T follicular helper cell (primary cell): Measurements from ENCODE around the gene ALDOC.

Experiments
- DNase-seq: peaks from one replicate; pipeline ENCODE4 v3.0.0-alpha.2; 2020; ENCODE audit warnings: low read depth

Gene ALDOC

DNA sequence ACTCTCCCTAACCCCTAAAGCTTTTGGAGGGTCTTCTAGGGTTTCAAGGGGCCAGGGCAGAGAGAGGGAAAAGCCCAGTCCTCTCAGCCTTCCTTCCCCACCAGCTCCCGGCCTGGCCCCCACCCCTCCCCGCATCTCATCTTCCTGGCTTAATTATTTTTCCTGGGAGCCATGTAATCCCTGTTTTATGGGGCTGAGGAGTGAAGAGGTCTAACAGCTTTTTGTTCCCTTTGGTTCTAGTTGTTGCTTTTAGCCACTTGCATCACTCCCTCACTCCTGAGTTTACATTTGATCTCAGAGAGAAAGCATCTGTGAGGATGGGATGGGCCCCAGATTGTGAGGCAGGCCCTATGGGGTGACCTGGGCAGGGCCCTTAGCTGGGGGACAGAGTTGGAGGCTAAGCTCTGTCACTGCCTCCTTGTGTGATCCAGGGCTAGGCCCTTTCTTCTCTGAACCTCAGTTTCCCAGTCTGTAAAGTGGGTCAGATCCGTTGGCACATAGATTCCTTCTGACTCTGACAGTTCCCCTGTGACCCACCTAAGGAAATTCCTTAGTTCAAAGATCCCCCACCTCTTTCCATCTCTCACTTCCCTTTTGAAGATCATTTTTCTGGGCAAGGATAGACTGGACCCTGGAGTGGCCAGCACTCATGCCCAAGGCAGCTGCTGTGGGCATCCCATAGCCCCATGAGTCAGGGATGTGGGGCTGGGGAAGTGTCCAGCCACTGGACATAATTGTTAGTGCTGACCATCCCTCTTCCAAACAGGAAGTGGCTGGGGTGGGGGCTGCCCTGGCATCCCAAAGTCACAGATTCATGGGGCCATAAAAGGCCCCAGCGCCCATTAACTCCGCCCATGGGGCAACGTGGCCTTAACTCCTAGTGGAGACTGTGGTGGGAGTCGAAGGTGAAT lies 44.4 kb downstream of the ALDOC start:
- DNase-seq, result no peak

DNA sequence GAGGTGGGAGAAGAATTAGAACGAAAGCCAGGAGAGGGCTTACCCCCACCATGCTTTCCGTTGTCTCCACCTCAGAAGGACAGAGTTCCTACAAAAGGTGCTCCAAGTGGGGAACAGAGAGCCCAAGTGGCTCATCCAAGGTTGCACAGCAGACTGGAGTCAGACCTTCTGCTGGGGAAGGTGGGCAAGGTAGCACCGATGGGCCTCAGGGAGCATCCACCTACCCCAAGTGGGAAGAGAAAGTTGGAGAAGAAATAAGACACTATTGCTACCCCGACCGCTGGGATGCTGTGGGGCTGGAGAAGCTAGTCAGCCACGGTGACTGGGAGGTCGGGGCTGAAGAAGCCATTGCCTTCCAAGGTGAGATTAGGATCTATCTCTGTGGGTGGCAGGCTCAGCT lies 45.8 kb downstream of the ALDOC start:
- no peak for DNase-seq

DNA sequence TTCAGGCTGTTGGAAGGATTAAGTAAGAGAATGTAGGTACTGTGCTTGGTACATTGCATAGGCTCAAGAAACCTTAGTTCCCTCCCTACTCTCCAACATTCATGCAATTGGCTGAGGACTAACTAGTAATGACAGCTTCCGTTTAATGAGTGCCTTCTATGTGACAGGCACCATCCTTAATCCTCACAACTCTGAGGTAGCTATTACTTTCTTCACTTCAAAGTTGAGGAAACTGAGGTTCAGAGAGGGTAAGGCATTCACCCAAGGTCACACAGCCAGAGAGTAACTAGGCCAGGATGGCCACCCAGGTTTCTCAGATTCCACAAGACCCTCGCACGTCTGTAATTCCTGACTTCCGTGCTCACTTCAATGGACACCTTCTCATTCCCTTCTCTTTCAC lies 46.4 kb downstream of the ALDOC start:
- DNase-seq, result no peak

DNA sequence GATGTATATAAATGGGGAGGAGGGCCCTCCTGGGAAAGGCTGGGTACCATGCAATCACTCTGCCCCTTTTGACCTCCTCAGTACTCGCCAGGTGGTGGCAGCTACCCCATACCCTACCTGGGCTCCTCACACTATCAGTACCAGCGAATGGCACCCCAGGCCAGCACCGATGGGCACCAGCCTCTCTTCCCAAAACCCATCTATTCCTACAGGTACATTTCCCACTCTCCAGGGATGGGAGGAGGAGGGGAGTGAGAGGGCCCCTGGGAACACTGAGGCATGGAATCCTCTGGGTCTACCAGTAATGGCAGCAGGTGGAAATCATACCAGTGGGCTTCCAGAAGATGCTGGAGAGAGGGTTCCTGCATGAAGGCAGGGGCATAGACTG lies 47.7 kb downstream of the ALDOC start:
- no peak for DNase-seq

DNA sequence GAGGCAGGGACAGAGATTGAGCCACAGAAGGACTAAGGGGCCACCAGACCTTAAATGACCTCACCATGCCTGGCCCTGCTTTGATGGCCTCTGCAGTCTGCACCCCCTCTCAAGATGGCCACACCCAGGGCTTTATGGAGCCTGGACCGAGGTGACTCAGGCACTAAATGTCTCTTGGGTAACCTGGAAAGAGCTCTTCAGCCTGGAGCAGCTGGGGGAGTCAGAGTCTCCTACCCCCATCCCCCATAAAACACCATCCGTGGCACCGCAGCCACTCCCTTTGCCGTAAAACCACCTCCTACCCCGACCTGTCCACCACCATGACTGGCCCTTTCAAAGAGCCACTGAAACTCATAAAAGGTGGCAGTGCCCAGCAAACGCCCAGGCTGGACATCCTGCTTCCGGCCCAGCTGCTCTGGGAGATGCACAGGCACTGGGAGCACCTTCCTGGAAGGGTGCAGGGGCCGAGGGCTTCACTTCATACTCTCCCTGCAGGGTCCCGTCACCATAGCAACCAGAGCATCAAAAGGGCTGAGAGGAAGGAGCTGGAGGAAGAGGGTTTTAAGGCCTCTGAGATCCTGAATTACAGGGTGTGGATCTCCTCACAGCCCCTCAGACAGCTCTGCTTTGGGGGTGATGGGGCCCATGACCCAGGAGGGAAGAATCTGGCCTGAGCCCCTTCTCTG lies 48.2 kb downstream of the ALDOC start:
- no peak for DNase-seq

DNA sequence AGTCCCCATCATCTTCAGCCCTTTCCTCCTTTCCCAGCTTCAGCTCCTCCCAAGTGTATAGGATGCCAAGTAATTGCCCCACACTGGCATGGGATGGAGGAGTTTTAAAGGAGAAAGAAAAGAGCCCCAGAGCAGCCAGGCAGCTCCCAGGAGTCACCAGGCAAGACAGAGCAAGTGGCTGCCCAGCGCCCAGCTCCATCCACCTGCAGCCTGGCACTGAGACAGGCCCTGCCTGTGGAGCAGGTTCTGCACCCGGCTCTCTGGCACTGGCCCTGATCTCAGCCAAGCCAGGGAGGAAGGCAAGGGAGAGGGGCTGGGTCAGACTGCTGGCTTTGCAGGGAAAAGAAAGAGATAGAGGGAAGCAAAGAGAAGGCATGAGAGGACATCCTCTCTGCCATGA lies 48.8 kb downstream of the ALDOC start:
- no peak for DNase-seq

DNA sequence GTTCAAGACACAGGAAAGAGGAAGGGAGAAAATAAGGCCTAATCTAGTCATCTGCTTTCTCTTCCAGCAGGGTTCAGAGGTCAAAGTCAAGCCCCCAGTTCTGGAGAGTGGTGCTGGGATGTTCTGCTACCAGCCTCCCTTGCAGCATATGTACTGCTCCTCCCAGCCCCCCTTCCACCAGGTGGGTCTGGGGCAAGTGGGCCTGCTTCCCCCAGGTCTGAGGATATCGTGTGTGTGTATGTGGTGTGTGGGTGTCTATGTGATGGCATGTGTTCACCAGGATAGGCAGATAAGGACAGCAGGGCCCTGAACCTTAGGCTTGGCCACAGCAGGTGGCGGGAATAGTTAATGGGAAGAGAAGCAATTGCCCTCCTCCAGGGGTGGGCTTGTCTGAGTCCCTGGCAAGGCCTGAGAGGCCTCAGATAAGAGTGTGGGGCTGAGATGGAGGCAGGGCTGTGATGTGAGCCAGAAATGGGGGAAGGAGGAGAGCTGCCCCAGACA lies 49.5 kb downstream of the ALDOC start:
- DNase-seq, result no peak

DNA sequence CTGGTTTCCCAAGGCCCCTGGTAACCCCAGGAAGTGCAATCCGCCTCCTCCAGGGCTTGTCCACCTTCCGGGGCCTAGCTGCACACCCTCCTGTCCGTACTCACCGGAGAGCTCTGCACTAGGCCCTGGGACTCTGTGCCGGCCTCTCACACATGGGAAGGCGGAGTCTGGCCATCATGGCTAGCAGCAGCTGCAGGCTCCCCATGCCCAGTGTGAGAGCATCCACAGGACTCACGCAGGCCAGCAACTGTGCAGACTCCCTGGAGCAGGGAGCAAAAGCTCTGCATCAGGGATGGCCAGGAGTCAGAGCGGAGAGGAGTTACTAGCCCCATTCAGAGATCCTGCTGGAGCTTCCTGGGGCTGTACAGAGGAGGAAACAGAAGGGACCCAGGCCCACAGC lies 50.3 kb downstream of the ALDOC start:
- DNase-seq, result no peak

DNA sequence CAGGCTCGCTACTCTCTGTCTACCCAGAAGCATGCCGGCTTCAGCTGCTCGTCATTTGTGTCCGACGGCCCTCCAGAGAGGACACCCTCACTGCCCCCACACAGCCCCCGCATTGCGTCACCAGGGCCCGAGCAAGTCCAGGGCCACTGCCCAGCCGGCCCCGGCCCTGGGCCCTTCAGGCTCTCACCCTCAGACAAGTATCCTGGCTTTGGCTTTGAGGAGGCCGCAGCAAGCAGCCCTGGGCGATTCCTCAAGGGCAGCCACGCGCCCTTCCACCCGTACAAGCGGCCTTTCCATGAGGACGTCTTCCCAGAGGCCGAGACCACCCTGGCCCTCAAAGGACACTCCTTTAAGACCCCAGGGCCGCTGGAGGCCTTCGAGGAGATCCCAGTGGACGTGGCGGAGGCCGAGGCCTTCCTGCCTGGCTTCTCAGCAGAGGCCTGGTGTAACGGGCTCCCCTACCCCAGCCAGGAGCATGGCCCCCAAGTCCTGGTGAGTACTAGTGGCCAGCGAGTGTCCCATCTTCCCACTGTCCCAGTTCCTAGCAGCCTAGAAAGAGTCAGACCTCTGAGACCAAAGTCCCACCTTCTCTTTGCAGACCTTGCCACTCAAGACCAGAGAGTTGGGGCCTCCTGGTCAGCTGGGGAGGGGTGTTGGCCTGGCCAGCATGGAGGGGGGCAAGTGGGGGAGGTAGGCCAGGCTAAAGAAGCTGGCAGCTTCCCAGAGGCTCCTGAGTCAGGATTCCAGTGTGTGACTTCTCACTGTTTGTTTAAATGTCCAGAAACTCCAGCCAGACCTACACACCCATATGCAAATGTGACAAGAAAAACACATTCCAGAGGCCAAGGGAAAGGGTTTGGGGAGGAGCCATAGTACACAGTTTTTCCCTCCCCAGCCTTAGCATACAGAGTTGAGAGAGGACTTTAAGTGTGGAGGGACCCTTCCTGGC lies 51.9 kb downstream of the ALDOC start:
- DNase-seq, result no peak

DNA sequence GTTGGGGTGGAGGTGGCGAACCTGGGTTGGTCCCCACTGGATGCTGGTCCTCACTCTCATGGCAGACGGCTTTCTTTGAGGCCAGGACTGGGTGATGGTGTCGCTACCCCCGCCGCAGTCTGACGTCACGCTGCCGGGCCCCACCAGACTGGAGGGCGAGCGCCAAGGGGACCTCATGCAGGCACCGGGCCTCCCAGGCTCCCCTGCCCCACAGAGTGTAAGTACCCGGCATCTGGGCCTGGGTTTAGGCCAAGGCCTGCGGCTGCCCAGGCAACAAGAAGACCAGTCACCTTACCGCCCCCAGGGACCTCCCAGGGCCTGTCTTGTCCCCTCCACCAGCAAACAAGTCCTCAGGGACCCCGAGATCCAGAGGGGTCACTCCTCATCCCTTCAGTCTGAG lies 52.8 kb downstream of the ALDOC start:
- no peak for DNase-seq

DNA sequence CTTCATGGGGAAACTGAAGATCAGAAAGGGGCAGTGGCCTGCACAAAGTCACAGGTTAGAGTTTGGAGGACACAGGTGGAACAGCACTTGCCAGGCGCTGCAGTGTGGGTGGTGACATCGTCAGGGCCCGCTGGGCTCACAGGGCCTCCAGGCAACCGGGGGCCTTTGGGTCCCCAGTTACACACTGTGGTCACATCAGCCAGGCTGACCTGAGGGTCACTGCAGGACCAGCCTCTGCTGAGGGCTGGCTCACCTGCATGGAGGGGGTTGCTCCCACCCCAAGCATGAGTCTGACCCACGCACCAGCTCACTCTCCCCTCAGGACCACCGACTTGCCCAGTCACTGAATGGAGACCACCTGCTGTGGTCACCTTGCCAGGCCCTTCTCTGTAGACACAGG lies 53.5 kb downstream of the ALDOC start:
- no peak for DNase-seq
